Measurements from ENCODE around the gene PARS2. TPM values are rescaled to one million over a fixed set of nuclear protein-coding genes. Genes with fewer than 3 reads are reported as not detected.

PARS2 gene
- total RNA-seq, 1 experiment from 2014 or later = 10.2 TPM

- Histone ChIP-seq H3K9me3 (ENCODE audit: control insufficient read depth, low read depth, low read length) (no peaks in the 10 kb centered on the region), H3K23me2 (ENCODE audit: insufficient read length, low read depth, low read length, poor library complexity, severe bottlenecking) (no peaks in the 10 kb centered on the region), H3K18ac (ENCODE audit: insufficient read length, low read depth, low read length) (no peak overlapping the region), H2AFZ (ENCODE audit: low read length) (no peak overlapping the region), H3K14ac (ENCODE audit: insufficient read depth, low read length) (no peak overlapping the region), H3K23ac (ENCODE audit: insufficient read length, low read depth, low read length) (no peak overlapping the region), H2BK120ac (ENCODE audit: low read depth, low read length, poor library complexity, severe bottlenecking) (no peak overlapping the region), H2BK5ac (ENCODE audit: insufficient read length, low read length) (no peak overlapping the region), H3K56ac (ENCODE audit: insufficient read length, low read depth, low read length) (no peak overlapping the region), H3K4me1 (ENCODE audit: insufficient read depth, low read length) (no peaks in the 10 kb centered on the region), H3K9ac (ENCODE audit: extremely low read depth, insufficient read length, low read length) (no peak overlapping the region), H3T11ph (ENCODE audit: low read length) (no peak overlapping the region), H3K79me2 (ENCODE audit: insufficient read depth, low read length) (no peaks in the 10 kb centered on the region), H4K20me1 (ENCODE audit: control insufficient read depth, insufficient read depth, insufficient read length) (no peaks in the 10 kb centered on the region), H2BK20ac (ENCODE audit: low read depth, low read length, poor library complexity, severe bottlenecking) (no peak overlapping the region), H4K5ac (ENCODE audit: insufficient read length, low read depth, low read length) (no peak overlapping the region), H2BK15ac (ENCODE audit: low read depth, low read length) (no peak overlapping the region), H2AK5ac (ENCODE audit: insufficient read length, low read length) (no peak overlapping the region), H3K79me1 (ENCODE audit: insufficient read depth, low read depth, low read length, poor library complexity, severe bottlenecking) (no peaks in the 10 kb centered on the region), H4K91ac (ENCODE audit: insufficient read length, low read depth, low read length) (no peak overlapping the region), H4K8ac (replicated peaks; ENCODE audit: insufficient read length, low read depth, low read length) (no peak overlapping the region), H3K4me2 (ENCODE audit: insufficient read depth, insufficient read length, low read length) (no peak overlapping the region), H3K27ac (ENCODE audit: insufficient read length, low read depth, low read length) (no peak overlapping the region), H2BK12ac (ENCODE audit: insufficient read length, low read depth, low read length) (no peak overlapping the region), H3K27me3 (ENCODE audit: insufficient read depth, low read length) (no peaks in the 10 kb centered on the region), H3K4ac (ENCODE audit: low read depth, low read length) (no peak overlapping the region)
- Mint-ChIP-seq H3K4me3 (no peak overlapping the region), H3K27me3 (ENCODE audit: low read depth) (no peaks in the 10 kb centered on the region), H3K27ac (no peak overlapping the region), H3K9me3 (no peaks in the 10 kb centered on the region), H3K36me3 (ENCODE audit: insufficient read depth in 1 of 3, low read depth in 3 of 3) (peaks cover 24 to 76% (median 70%) of the 10 kb centered on the region in 3 experiments; a peak in 6 of 7 replicates), H3K4me1 (no peaks in the 10 kb centered on the region)
- WGBS (ENCODE audit: extremely low coverage, insufficient read length, low lambda C conversion rate) = no CpG with 5 or more reads among the region's 6 CpGs
- no peak for DNase-seq
- no peak for TF ChIP-seq CTCF (conservative IDR thresholded peaks at IDR 0.05)
These were observed 26.1 kb downstream of the PARS2 start for GRCh38 chr1:54738244-54738643.
